ENCODE results near the gene KNDC1.

GRCh38 chr10:133252223-133252552 lies 92.2 kb downstream of the KNDC1 start:
- TF ChIP-seq, protein P1, sequence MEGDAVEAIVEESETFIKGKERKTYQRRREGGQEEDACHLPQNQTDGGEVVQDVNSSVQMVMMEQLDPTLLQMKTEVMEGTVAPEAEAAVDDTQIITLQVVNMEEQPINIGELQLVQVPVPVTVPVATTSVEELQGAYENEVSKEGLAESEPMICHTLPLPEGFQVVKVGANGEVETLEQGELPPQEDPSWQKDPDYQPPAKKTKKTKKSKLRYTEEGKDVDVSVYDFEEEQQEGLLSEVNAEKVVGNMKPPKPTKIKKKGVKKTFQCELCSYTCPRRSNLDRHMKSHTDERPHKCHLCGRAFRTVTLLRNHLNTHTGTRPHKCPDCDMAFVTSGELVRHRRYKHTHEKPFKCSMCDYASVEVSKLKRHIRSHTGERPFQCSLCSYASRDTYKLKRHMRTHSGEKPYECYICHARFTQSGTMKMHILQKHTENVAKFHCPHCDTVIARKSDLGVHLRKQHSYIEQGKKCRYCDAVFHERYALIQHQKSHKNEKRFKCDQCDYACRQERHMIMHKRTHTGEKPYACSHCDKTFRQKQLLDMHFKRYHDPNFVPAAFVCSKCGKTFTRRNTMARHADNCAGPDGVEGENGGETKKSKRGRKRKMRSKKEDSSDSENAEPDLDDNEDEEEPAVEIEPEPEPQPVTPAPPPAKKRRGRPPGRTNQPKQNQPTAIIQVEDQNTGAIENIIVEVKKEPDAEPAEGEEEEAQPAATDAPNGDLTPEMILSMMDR (IDR thresholded peaks at IDR 0.05) = no peak
- TF ChIP-seq EP300 (IDR thresholded peaks at IDR 0.05) = no peak
